ENCODE data around the gene GPR87.

Gene GPR87

DNA sequence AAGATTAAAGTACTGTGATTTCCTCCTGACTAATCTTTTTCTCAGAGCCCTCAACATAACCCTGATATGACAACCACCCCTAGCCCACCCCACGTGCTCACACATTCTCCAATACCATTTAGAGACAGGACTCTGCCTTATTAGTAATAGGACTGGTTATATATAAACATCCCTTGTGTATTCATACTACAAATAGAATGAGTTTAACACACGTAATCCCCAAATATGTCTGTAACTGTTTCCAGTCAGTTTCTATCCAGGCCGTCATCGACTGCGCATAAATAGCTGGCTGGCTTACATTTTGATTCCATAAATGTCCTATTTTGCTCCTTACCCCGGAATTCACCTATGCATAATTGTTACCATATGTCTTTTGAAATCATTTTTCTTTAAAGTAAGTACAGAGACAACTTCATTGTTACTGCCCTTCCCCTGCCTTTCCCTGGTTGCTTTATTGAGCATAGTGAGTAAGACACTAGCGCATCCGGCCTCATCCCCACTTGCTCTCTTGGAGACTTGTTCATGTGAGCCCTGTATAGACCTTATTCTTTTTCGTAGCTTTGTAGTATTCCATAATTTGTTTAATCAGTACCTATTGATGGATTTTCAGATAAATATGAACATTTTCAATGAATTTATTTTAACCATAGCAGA lies 34.8 kb downstream of the GPR87 start:
- TF ChIP-seq, protein P1, sequence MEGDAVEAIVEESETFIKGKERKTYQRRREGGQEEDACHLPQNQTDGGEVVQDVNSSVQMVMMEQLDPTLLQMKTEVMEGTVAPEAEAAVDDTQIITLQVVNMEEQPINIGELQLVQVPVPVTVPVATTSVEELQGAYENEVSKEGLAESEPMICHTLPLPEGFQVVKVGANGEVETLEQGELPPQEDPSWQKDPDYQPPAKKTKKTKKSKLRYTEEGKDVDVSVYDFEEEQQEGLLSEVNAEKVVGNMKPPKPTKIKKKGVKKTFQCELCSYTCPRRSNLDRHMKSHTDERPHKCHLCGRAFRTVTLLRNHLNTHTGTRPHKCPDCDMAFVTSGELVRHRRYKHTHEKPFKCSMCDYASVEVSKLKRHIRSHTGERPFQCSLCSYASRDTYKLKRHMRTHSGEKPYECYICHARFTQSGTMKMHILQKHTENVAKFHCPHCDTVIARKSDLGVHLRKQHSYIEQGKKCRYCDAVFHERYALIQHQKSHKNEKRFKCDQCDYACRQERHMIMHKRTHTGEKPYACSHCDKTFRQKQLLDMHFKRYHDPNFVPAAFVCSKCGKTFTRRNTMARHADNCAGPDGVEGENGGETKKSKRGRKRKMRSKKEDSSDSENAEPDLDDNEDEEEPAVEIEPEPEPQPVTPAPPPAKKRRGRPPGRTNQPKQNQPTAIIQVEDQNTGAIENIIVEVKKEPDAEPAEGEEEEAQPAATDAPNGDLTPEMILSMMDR (IDR thresholded peaks at IDR 0.05; ENCODE audit: low read length, missing control alignments), result no peak
- peak; percentile 16 for DNase-seq (ENCODE audit: low read depth)
- H3K4me3 ChIP-seq (replicated peaks; ENCODE audit: low read depth, low read length), result no peak overlapping the region

GRCh38 chr3:151278230-151278629 lies 38.4 kb downstream of the GPR87 start, which contains the start of gene P2RY14:
Gene P2RY14 (minus strand): TSS chr3:151278542. CDS start chr3:151214316, 64,226 bp downstream.
- TF ChIP-seq, protein P1 (IDR thresholded peaks at IDR 0.05; ENCODE audit: low read length, missing control alignments), result no peak
- H3K4me3 ChIP-seq (replicated peaks; ENCODE audit: low read depth, low read length), result no peak within 1 kb of the TSS
- no peak for DNase-seq (ENCODE audit: low read depth)

- no peak for DNase-seq (ENCODE audit: low read depth)
- TF ChIP-seq, protein P1 (IDR thresholded peaks at IDR 0.05; ENCODE audit: low read length, missing control alignments), result no peak
- H3K4me3 ChIP-seq (replicated peaks; ENCODE audit: low read depth, low read length), result no peak overlapping the region
Observed at GRCh38 chr3:151276687-151277042, 40.0 kb downstream of the GPR87 start.

- TF ChIP-seq, protein P1 (IDR thresholded peaks at IDR 0.05; ENCODE audit: low read length, missing control alignments), result no peak
- no peak for DNase-seq (ENCODE audit: low read depth)
- H3K4me3 ChIP-seq (replicated peaks; ENCODE audit: low read depth, low read length), result no peak overlapping the region
Observed at GRCh38 chr3:151276038-151276686, 40.5 kb downstream of the GPR87 start.

- DNase-seq (ENCODE audit: low read depth), result no peak
- H3K4me3 ChIP-seq (replicated peaks; ENCODE audit: low read depth, low read length), result no peak overlapping the region
- TF ChIP-seq, protein P1 (IDR thresholded peaks at IDR 0.05; ENCODE audit: low read length, missing control alignments), result no peak
Observed at GRCh38 chr3:151275091-151275490, 41.5 kb downstream of the GPR87 start.

DNA sequence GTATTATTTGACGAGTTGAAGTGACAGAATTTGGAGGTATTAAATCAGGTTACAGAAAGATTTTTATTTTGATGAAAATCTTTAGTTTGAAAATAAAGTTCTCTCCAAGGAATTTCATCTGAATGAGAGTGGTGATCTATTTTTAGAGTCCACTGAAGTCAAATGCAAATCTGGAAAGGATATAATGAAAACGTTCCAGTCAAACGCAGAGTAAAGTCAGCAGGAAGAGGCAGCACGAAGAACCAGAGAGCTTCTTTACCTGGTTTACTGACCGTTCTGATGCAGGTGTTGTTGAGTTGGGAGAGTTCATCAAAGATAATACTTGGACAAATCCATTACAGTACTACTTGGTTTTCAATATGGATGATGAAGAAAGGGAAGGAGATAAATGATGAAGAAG lies 47.0 kb downstream of the GPR87 start:
- no peak for DNase-seq (ENCODE audit: low read depth)
- TF ChIP-seq, protein P1 (IDR thresholded peaks at IDR 0.05; ENCODE audit: low read length, missing control alignments), result no peak

More for the DNA sequence above, 47.0 kb downstream of the GPR87 start:
- H3K4me3 ChIP-seq (replicated peaks; ENCODE audit: low read depth, low read length), result no peak overlapping the region
